Liver (tissue), 9 donors: Measurements from ENCODE around the gene SEC31A. TPM values are rescaled to one million over a fixed set of nuclear protein-coding genes. Genes with fewer than 3 reads are reported as not detected.
"Not testable (repeated sequence)": the region's sequence is repeated elsewhere in the genome, so short reads cannot be mapped to it uniquely, and the experiment has no call there.

Source experiments
- DNase-seq: peaks from one replicate; pipeline ENCODE4 v3.0.0-alpha.2; 2017; ENCODE audit warnings: low spot score
- H3K27ac ChIP-seq, 2 donors: one replicate each; pipeline ENCODE4 v1.7.0; 2013; ENCODE audit warnings: inconsistent platforms in 2 of 2, low read length in 2 of 2, control low read depth in 1 of 2, low read depth in 1 of 2, mild to moderate bottlenecking in 1 of 2
- H3K27me3 ChIP-seq, 4 donors: one replicate each; pipeline versions ENCODE4 v1.6.1 to v1.7.0; 2013; ENCODE audit warnings: low read length in 3 of 4, inconsistent platforms in 1 of 4, mild to moderate bottlenecking in 1 of 4, moderate library complexity in 1 of 4; ENCODE audit not compliant: control insufficient read depth in 4 of 4, insufficient read depth in 4 of 4
- H3K36me3 ChIP-seq, 4 donors: one replicate each; pipeline versions ENCODE4 v1.6.1 to v1.7.0; 2013; ENCODE audit warnings: low read length in 3 of 4, mild to moderate bottlenecking in 3 of 4, low read depth in 1 of 4, moderate library complexity in 1 of 4; ENCODE audit not compliant: control insufficient read depth in 4 of 4, insufficient read depth in 3 of 4
- H3K4me1 ChIP-seq, 4 donors: one replicate each; pipeline versions ENCODE4 v1.6.1 to v1.7.0; 2013; ENCODE audit warnings: low read length in 3 of 4, mild to moderate bottlenecking in 3 of 4, moderate library complexity in 1 of 4; ENCODE audit not compliant: control insufficient read depth in 4 of 4, insufficient read depth in 4 of 4
- H3K4me3 ChIP-seq, 3 donors: one replicate each; pipeline versions ENCODE4 v1.6.1 to v1.7.0; 2013; ENCODE audit warnings: low read length in 3 of 3, control low read depth in 1 of 3, low read depth in 1 of 3, mild to moderate bottlenecking in 1 of 3
- H3K9ac ChIP-seq, 2 donors: one replicate each; pipeline ENCODE4 v1.7.0; 2013; ENCODE audit warnings: low read length in 2 of 2, mild to moderate bottlenecking in 2 of 2, moderate library complexity in 2 of 2, control low read depth in 1 of 2, low read depth in 1 of 2
- H3K9me3 ChIP-seq, 4 donors: one replicate each; pipeline versions ENCODE4 v1.6.1 to v1.7.0; 2013; ENCODE audit warnings: low read length in 3 of 4; ENCODE audit not compliant: control insufficient read depth in 4 of 4
- EGR1 ChIP-seq, 2 donors: IDR thresholded peaks; 2 replicates each; pipeline ENCODE4 v1.6.1; 2016 to 2018; ENCODE audit warnings: antibody characterized with exemption in 2 of 2, low read depth in 2 of 2
- FOXA1 ChIP-seq: IDR thresholded peaks from 2 replicates; pipeline ENCODE4 v1.6.1; 2016; ENCODE audit warnings: antibody characterized with exemption
- FOXA2 ChIP-seq: IDR thresholded peaks from 2 replicates; pipeline ENCODE4 v1.6.1; 2016; ENCODE audit warnings: antibody characterized with exemption
- GABPA ChIP-seq, 2 donors: IDR thresholded peaks in 1 of 2; conservative IDR thresholded peaks in 1 of 2; 2 replicates each; pipeline ENCODE4 v1.6.1; 2016; ENCODE audit warnings: antibody characterized with exemption in 2 of 2, mild to moderate bottlenecking in 1 of 2, moderate library complexity in 1 of 2
- HNF4A ChIP-seq, 2 donors: conservative IDR thresholded peaks; 2 replicates each; pipeline ENCODE4 v1.6.1; 2016; ENCODE audit warnings: antibody characterized with exemption in 2 of 2, mild to moderate bottlenecking in 2 of 2
- HNF4G ChIP-seq: IDR thresholded peaks from 2 replicates; pipeline ENCODE4 v1.6.1; 2016; ENCODE audit warnings: antibody characterized with exemption
- JUND ChIP-seq, 2 donors: IDR thresholded peaks; 2 replicates each; pipeline ENCODE4 v1.6.1; 2016; ENCODE audit warnings: antibody characterized with exemption in 2 of 2
- RAD21 ChIP-seq, 2 donors: IDR thresholded peaks; 2 replicates each; pipeline ENCODE4 v1.6.1; 2016; ENCODE audit warnings: antibody characterized with exemption in 2 of 2, mild to moderate bottlenecking in 2 of 2
- YY1 ChIP-seq: IDR thresholded peaks from 2 replicates; pipeline ENCODE4 v1.6.1; 2016; ENCODE audit warnings: antibody characterized with exemption, mild to moderate bottlenecking
- WGBS: extraction: QIAGEN DNeasy Blood & Tissue Kit; methylation state at CpG from one replicate; pipeline ENCODE4 v1.1.7; 2013; 5-methylcytosine and 5-hydroxymethylcytosine counted together
- polyA plus RNA-seq, 2 donors: library from polyadenylated mRNA; stranded (reverse) in 1 of 2; unstranded in 1 of 2; fragments of 200-250 nt in 1 of 2; fragments of >200 nt in 1 of 2; fragmentation: Nextera tagmentation in 1 of 2; extraction: Ambion mirVana in 1 of 2; gene quantifications; one replicate each; pipeline versions ENCODE4 v1.2.1 to v1.2.3, GENCODE V29; 2013 to 2015
- total RNA-seq, 2 donors: library from RNA; depleted of rRNA; stranded (reverse); fragments of >200 nt; gene quantifications; one replicate each; pipeline ENCODE4 v1.2.3, GENCODE V29; 2014
- TF ChIP-seq, protein P1 (sequence below): IDR thresholded peaks from 2 replicates; pipeline ENCODE4 v1.6.1; 2016; ENCODE audit warnings: antibody characterized with exemption
- TF ChIP-seq, protein P2 (sequence below): IDR thresholded peaks from 2 replicates; pipeline ENCODE4 v1.6.1; 2016; ENCODE audit warnings: antibody characterized with exemption
- donor health status: healthy.
- donor health status: healthy.
- donor health status: healthy.
- donor health status: healthy.
- donor health status: healthy.

The SEC31A gene
- total and polyA plus RNA-seq, 4 donors: 79.9 to 204 (median 88.9) TPM

DNA sequence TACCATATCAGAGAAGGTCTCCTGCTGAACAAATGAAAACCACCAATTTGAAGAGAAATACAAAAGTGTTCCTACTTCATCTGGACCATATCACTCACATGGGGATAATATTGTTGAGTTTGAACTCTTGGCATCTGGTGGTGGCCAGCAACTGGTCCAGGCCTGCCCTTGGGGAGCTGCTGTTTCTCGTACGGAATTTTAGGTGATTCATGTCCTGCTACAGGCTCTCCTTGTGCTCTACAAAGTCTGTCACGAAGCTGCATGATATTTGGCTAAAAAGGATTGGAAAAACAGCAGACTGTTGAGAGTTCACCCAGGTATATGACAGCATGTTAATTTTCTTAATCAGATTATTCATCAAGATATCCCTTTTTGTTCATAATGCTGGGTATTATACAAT lies 42.2 kb downstream of the SEC31A start:
- Histone ChIP-seq H3K4me1 (no peaks in the 10 kb centered on the region), H3K27ac (no peak overlapping the region), H3K27me3 (no peaks in the 10 kb centered on the region), H3K4me3 (no peak overlapping the region), H3K9ac (no peak overlapping the region), H3K36me3 (peaks cover 11 to 82% (median 76%) of the 10 kb centered on the region in 4 donors), H3K9me3 (no peaks in the 10 kb centered on the region)
- DNase-seq: no peak
- TF ChIP-seq FOXA2: no peak
- no peak for TF ChIP-seq RAD21 (IDR thresholded peaks at IDR 0.05)
- WGBS: 95% methylated on average over 3 of the region's 3 CpGs

DNA sequence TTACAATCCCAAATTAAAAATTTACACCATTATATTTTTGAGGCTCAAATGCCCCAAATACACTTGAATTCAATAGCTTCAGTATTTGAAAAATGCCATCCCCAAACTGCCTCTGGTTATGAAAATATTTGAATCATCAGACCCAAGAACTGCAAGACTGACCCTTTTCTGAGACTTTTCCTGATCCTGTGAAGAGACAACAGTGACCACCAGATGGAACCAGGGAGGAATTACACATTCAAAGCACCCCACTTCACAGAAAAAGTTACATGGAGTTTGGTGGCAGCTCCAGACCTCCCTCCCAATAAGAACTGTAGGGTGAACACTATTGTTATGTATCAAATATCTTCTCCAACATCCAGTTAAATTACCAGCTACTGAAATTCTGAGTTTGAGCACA lies 48.4 kb downstream of the SEC31A start:
- TF ChIP-seq RAD21 (IDR thresholded peaks at IDR 0.05): peak; percentile 6 to 35
- no peak for TF ChIP-seq HNF4A (conservative IDR thresholded peaks at IDR 0.05)
- H3K36me3 ChIP-seq: peaks cover 20 to 73% (median 64%) of the 10 kb centered on the region in 4 donors
- no peak overlapping the region for H3K9ac ChIP-seq
- no peaks in the 10 kb centered on the region for H3K4me1 ChIP-seq
- DNase-seq: no peak
- no peaks in the 10 kb centered on the region for H3K9me3 ChIP-seq
- H3K4me3 ChIP-seq: no peak overlapping the region
- no peaks in the 10 kb centered on the region for H3K27me3 ChIP-seq
- no peak overlapping the region for H3K27ac ChIP-seq

DNA sequence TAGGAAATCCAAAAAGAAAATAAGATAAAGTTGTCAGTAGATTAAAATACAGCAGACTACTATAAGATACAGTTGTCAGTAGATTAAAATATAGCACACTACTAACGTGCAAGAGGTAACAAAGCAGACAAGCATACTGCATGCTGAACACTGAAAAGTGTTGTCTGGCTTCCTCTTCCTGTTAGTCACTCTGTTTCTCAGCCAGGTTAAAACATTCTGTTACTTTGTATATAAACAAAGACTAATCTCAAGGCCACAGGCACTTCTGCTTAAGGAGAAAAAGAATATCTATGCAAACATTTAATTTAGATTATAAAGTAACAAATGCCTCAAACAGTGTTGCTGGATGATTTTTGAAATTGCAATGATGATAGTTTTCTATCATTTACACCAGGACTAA lies 51.3 kb downstream of the SEC31A start:
- Histone ChIP-seq H3K4me3 (no peak overlapping the region), H3K4me1 (no peaks in the 10 kb centered on the region), H3K27me3 (no peaks in the 10 kb centered on the region), H3K9ac (no peak overlapping the region), H3K36me3 (peaks cover 15 to 70% (median 62%) of the 10 kb centered on the region in 4 donors), H3K27ac (no peak overlapping the region), H3K9me3 (no peaks in the 10 kb centered on the region)
- TF ChIP-seq, protein P1, sequence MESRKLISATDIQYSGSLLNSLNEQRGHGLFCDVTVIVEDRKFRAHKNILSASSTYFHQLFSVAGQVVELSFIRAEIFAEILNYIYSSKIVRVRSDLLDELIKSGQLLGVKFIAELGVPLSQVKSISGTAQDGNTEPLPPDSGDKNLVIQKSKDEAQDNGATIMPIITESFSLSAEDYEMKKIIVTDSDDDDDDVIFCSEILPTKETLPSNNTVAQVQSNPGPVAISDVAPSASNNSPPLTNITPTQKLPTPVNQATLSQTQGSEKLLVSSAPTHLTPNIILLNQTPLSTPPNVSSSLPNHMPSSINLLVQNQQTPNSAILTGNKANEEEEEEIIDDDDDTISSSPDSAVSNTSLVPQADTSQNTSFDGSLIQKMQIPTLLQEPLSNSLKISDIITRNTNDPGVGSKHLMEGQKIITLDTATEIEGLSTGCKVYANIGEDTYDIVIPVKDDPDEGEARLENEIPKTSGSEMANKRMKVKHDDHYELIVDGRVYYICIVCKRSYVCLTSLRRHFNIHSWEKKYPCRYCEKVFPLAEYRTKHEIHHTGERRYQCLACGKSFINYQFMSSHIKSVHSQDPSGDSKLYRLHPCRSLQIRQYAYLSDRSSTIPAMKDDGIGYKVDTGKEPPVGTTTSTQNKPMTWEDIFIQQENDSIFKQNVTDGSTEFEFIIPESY: no peak
- TF ChIP-seq FOXA2: no peak
- DNase-seq: no peak
- 81% methylated on average over 1 of the region's 1 CpG for WGBS

DNA sequence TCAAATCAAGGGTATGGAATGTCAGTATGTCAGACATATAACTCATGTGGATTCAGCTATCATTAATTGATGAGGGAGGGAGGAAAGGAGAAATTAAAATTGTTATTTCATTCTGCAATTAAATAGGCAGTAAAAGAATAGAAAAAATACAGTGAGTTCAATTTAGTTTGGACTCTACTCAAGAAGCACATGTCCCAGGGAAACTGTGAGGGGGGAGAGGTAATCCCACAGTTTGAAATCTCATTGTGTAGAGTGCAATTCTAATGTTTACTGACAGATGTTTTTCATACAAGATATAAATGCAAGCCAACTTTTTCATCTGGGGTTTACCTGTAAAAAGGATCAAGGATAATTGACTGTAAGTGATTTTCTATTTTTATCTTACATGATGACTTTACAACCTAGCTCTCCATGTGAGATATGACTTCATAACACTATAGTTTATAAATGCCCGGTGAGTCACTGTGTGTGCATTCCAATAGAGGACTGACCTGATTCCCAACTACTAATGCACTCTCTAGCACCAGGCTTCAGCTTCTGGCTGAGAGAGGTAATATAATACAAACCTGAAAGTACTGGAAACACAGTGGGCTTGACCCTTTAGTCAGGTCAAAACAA lies 57.1 kb downstream of the SEC31A start:
- H3K4me3 ChIP-seq: no peak overlapping the region
- no peaks in the 10 kb centered on the region for H3K9me3 ChIP-seq
- no peak overlapping the region for H3K9ac ChIP-seq
- no peak for DNase-seq
- TF ChIP-seq EGR1 (IDR thresholded peaks at IDR 0.05; ENCODE audit: low read depth in 2 of 2) (no peak), FOXA2 (no peak), JUND (IDR thresholded peaks at IDR 0.05) (no peak), HNF4G (no peak), HNF4A (conservative IDR thresholded peaks at IDR 0.05) (no peak), FOXA1 (no peak), RAD21 (IDR thresholded peaks at IDR 0.05) (no peak), YY1 (no peak), GABPA (IDR thresholded peaks at IDR 0.05 in 1 of 2, conservative IDR thresholded peaks at IDR 0.05 in 1 of 2) (no peak)
- TF ChIP-seq, protein P2, sequence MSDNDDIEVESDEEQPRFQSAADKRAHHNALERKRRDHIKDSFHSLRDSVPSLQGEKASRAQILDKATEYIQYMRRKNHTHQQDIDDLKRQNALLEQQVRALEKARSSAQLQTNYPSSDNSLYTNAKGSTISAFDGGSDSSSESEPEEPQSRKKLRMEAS: no peak
- H3K36me3 ChIP-seq: peaks cover 1 to 50% (median 43%) of the 10 kb centered on the region in 4 donors
- 79% methylated on average over 1 of the region's 1 CpG for WGBS
- no peaks in the 10 kb centered on the region for H3K4me1 ChIP-seq
- H3K27me3 ChIP-seq: no peaks in the 10 kb centered on the region
- no peak overlapping the region for H3K27ac ChIP-seq

DNA sequence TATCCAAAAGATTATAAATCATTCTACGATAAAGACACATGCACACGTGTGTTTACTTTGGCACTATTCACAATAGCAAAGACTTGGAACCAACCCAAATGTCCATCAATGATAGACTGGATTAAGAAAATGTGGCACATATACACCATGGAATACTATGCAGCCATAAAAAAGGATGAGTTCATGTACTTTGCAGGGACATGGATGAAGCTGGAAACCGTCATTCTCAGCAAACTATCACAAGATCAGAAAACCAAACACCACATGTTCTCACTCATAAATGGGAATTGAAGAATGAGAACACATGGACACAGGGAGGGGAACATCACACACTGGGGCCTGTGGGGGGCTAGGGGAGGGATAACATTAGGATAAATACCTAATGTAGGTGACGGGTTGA lies 57.9 kb downstream of the SEC31A start:
- H3K4me1 ChIP-seq, H3K9me3 ChIP-seq, DNase-seq, H3K9ac ChIP-seq, H3K27ac ChIP-seq, H3K27me3 ChIP-seq, H3K4me3 ChIP-seq: not testable (repeated sequence)
- 84% methylated on average over 4 of the region's 4 CpGs for WGBS
- peaks cover 1 to 51% (median 44%) of the 10 kb centered on the region in 4 donors for H3K36me3 ChIP-seq
